Calu3 (cell line): Measurements from ENCODE around the gene DHCR24. TPM values are rescaled to one million over a fixed set of nuclear protein-coding genes. Genes with fewer than 3 reads are reported as not detected.

ENCODE experiments used
- BruUV-seq: library from RNA; stranded (reverse); fragments of 400-500 nt; replicated peaks from 2 replicates; lab custom pipeline; 2021; lab: Mats Ljungman, UMichigan
- CTCF ChIA-PET: fragments of 300-600 bp; sonication (Branson Sonifier 250); formaldehyde crosslinking; loops from one replicate; lab custom pipeline; 2022; ENCODE audit warnings: antibody characterized with exemption; lab: Charles Lee
- DNase-seq: peaks from one replicate; pipeline ENCODE4 v3.0.0; 2022
- H3K27ac Mint-ChIP-seq: one replicate; pipeline ENCODE4 v1.8.0; 2022; ENCODE audit warnings: mixed read lengths; ENCODE audit not compliant: unreplicated experiment
- H3K27me3 Mint-ChIP-seq: one replicate; pipeline ENCODE4 v1.8.0; 2022; ENCODE audit warnings: mixed read lengths; ENCODE audit not compliant: unreplicated experiment
- H3K36me3 Mint-ChIP-seq: one replicate; pipeline ENCODE4 v1.8.0; 2022; ENCODE audit warnings: mild to moderate bottlenecking, moderate library complexity, mixed read lengths; ENCODE audit not compliant: insufficient read depth, unreplicated experiment
- H3K4me1 Mint-ChIP-seq: one replicate; pipeline ENCODE4 v1.8.0; 2022; ENCODE audit warnings: mild to moderate bottlenecking, low read depth, mixed read lengths; ENCODE audit not compliant: unreplicated experiment
- H3K4me3 Mint-ChIP-seq: one replicate; pipeline ENCODE4 v1.8.0; 2022; ENCODE audit warnings: mild to moderate bottlenecking, low read depth, moderate library complexity, mixed read lengths; ENCODE audit not compliant: unreplicated experiment
- H3K9me3 Mint-ChIP-seq: one replicate; pipeline ENCODE4 v1.8.0; 2022; ENCODE audit warnings: low read depth, mixed read lengths; ENCODE audit not compliant: unreplicated experiment
- CTCF ChIP-seq: fragments of 200-600 bp; IDR thresholded peaks from one replicate; pipeline ENCODE4 v1.8.0; 2022; ENCODE audit warnings: antibody characterized with exemption; ENCODE audit not compliant: unreplicated experiment
- intact Hi-C: fragments of 100-400 bp; cut with micrococcal nuclease; formaldehyde crosslinking; loops from one replicate; pipeline ENCODE4 v1.10.0; 2022; ENCODE audit not compliant: unreplicated experiment
- total RNA-seq: library from RNA; stranded (reverse); gene quantifications from 2 replicates; pipeline ENCODE4 v1.2.3, GENCODE V29; 2022

The DHCR24 gene
- total RNA-seq, 1 experiment from 2014 or later, result 469 TPM

- H3K4me1 Mint-ChIP-seq, result no peaks in the 10 kb centered on the region
- no peak for DNase-seq
- BruUV-seq, result no TSS peak
- intact Hi-C loops, result no loop called here
- H3K9me3 Mint-ChIP-seq, result no peaks in the 10 kb centered on the region
- H3K27ac Mint-ChIP-seq, result no peak overlapping the region
- CTCF ChIA-PET, result no interaction called here
- TF ChIP-seq CTCF, result no peak
- H3K4me3 Mint-ChIP-seq, result no peak overlapping the region
- H3K27me3 Mint-ChIP-seq, result peaks cover 14% of the 10 kb centered on the region
- no peaks in the 10 kb centered on the region for H3K36me3 Mint-ChIP-seq
Measured at GRCh38 chr1:54833121-54833520, 53.9 kb downstream of the DHCR24 start.

GRCh38 chr1:54826226-54826816, 60.7 kb downstream of the DHCR24 start:
- Mint-ChIP-seq H3K27ac (no peak overlapping the region), H3K4me3 (no peak overlapping the region), H3K9me3 (peaks cover 3% of the 10 kb centered on the region), H3K36me3 (no peaks in the 10 kb centered on the region), H3K4me1 (no peaks in the 10 kb centered on the region), H3K27me3 (no peaks in the 10 kb centered on the region)
- DNase-seq, result no peak
- CTCF ChIA-PET, result no interaction called here
- TF ChIP-seq CTCF, result no peak
- intact Hi-C loops, result no loop called here
- BruUV-seq, result no TSS peak

GRCh38 chr1:54825696-54826095, 61.3 kb downstream of the DHCR24 start:
- no peak for TF ChIP-seq CTCF
- CTCF ChIA-PET, result no interaction called here
- H3K36me3 Mint-ChIP-seq, result no peaks in the 10 kb centered on the region
- no peak overlapping the region for H3K4me3 Mint-ChIP-seq
- no peaks in the 10 kb centered on the region for H3K27me3 Mint-ChIP-seq
- H3K27ac Mint-ChIP-seq, result no peak overlapping the region
- no TSS peak for BruUV-seq
- no peaks in the 10 kb centered on the region for H3K4me1 Mint-ChIP-seq
- H3K9me3 Mint-ChIP-seq, result peaks cover 3% of the 10 kb centered on the region
- intact Hi-C loops, result no loop called here
- no peak for DNase-seq

GRCh38 chr1:54823670-54824069, 63.3 kb downstream of the DHCR24 start:
- BruUV-seq, result no TSS peak
- Mint-ChIP-seq H3K27ac (no peak overlapping the region), H3K9me3 (peaks cover 3% of the 10 kb centered on the region), H3K36me3 (no peaks in the 10 kb centered on the region), H3K4me3 (no peak overlapping the region), H3K4me1 (peaks cover 8% of the 10 kb centered on the region), H3K27me3 (peaks cover 14% of the 10 kb centered on the region)
- TF ChIP-seq CTCF, result no peak
- intact Hi-C loops, result no loop called here
- DNase-seq, result no peak
- CTCF ChIA-PET, result no interaction called here
